TTC549 (cell line): Measurements from ENCODE around the gene PLA2R1.
"Not testable (repeated sequence)": the region's sequence is repeated elsewhere in the genome, so short reads cannot be mapped to it uniquely, and the experiment has no call there.

Experiments used
- FAIRE-seq: peaks from 2 replicates; lab custom pipeline; 2012; peaks lifted over from hg19 to GRCh38; lab: Jason Lieb, UNC

PLA2R1 gene

DNA sequence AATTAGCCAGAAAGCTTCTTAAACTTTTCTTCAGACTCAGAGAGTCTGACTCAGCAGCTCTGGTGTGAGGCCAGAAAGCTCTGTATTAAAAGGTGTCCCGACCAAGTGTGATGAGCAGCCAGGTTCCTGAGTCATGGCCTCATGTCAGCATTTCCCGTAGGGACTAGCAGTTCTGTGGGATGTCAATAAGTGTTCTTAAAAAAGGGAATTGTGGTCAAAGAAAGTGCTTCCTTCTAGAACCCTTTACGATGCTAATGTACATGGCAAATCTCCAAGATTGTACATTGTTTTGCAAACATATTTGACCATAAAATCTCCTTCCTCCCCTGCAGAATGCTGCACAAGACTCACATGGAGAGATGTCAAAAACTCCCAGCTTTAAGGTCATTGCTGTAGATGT is 80.1 kb downstream of the PLA2R1 start:
- no peak for FAIRE-seq

- no peak for FAIRE-seq
Measured at GRCh38 chr2:159976527-159977160, 85.8 kb downstream of the PLA2R1 start.

DNA sequence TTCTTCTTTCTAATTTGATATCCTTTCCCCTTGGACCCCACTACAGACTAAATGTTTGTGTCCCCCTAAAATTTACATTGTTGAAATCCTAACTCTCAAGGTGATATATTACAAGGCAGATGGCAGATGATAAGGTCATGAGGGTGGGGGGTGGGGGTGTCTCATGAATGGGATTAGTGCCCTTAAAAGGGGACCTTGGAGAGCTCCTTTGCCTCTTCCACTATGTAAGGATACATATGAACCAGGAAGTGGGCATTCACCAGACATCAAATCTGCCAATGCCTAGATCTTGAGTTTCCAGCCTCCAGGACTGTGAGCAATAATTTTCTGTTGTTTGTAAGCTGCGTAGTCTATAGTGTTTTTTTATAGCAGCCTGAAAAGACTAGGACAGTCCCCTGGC is 89.1 kb downstream of the PLA2R1 start:
- FAIRE-seq = no peak

DNA sequence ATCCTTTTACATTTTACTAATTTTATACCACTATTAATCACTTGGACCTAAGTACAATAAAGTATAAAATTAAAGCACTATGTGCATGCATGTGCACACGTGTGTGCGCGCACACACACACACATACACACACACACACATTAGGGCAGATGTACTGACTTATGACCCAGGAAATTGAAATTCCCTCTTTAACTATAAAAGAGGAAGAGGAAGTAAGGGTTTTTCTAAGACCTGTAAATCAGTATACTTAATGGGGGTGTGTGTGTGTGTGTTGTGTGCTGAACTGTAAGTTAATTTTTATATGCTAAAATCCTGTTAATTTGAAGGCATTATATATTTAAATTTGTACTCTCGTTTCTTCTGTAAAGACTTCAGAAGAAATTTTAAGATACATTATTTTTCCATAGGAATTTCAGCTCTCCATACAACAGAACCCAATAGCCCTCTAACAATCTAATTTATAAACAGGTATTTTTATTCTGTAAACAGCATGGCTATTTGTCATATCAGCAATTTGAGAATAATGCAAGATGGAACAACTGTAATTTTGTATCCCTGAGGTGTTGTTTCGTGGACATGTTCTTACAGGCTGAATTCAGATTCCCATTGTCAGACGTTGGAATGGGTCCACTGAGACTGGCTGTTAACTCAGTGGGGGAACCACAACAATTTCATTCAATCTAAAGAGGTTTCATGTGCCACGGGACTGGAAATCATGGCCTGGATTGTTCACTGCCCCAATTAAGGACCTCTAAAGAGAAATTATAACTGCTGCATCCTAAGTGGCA is 90.9 kb downstream of the PLA2R1 start:
- no peak for FAIRE-seq

DNA sequence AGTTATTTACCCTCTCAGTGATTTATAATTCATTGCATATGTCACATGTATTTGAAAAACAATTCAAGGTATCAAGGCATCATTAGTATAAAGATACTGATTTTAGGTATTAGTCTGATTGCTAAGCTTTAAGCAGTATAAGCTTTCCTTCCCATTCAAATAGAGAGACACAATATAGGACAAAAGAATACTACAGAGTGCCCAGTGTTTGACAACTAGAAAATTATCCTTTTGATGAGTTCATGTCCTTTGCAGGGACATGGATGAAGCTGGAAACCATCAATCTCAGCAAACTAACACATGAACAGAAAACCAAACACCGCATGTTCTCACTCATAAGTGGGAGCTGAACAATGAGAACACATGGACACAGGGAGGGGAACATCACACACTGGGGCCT is 91.9 kb downstream of the PLA2R1 start:
- FAIRE-seq = not testable (repeated sequence)

DNA sequence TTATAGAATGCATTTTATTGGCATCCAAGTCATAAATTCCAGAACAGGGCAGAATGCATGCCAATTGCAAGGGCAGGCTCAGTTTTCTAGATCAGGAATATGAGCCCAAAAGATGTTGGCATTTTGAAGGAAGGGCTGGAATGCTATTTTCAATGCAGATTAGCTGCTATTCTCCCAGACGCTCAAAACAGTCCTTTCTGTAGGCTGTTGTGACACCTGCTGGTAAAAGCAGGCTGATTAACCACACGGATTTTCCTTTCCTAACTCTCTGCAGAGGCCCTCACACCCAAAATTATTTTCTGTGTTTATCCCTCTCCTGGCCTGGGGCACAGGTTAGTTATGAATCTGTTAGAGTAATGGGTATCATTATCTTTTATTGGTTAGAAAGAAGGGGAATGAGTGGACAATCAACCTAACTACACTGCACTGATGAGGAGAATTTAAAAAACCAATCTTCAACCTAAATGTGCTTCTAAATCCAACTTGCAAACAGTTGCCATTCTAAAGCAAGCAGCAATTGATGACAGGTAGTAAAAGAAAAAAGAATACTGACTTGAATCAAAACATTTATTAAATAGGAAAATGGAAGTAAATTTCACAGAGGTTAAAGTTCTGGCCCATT is 94.0 kb downstream of the PLA2R1 start:
- FAIRE-seq = no peak

DNA sequence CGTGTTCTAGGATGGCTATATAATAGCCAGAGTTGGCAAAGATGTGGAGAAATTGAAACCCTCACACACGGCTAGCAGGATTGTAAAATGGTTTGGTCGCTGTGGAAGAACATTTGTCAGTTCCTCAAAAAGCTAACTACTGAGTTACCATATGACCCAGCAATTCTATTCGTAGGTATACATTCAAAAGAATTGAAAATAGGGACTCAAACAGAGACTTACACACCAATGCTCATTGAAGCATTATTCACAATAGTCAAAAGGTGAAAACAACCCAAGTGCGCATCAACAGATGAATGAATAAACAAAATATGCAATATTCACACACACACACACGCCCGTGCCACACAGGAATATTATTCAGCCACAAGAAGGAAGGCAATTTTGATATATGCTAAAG is 98.7 kb downstream of the PLA2R1 start:
- no peak for FAIRE-seq

DNA sequence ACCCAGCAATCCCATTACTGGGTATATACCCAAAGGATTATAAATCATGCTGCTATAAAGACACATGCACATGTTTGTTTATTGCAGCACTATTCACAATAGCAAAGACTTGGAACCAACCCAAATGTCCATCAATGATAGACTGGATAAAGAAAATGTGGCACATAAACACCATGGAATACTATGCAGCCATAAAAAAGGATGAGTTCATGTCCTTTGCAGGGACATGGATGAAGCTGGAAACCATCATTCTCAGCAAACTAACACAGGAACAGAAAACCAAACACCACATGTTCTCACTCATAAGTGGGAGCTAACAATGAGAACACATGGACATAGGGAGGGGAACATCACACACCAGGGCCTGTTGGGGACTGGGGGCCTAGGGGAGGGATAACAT is 99.9 kb downstream of the PLA2R1 start:
- FAIRE-seq = not testable (repeated sequence)

- no peak for FAIRE-seq
Measured at GRCh38 chr2:159961451-159961850, 101.0 kb downstream of the PLA2R1 start.

GRCh38 chr2:159961037-159961436 is 101.4 kb downstream of the PLA2R1 start:
- no peak for FAIRE-seq

GRCh38 chr2:159960414-159960813 is 102.0 kb downstream of the PLA2R1 start:
- no peak for FAIRE-seq

DNA sequence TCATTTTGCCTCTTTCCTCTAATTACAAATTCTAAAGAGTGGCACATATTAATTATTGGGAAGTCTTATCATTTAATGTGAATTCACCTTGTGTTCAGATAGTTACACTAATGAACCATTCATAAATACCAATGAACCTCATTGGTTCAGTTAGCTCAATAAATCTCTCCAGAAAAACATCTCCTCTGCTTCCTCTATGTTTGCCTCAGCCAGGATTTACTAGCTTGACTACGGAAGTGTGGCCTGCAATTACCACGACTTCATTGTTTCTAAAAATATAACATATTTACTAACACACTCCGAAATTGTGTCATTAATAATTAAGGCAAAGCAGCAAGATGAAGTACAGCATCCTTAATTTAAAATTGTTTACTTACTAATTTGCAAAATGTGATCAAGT is 103.3 kb downstream of the PLA2R1 start:
- FAIRE-seq = no peak

GRCh38 chr2:159953136-159953823 is 109.1 kb downstream of the PLA2R1 start:
- no peak for FAIRE-seq

- no peak for FAIRE-seq
Measured at GRCh38 chr2:159946326-159946999, 116.0 kb downstream of the PLA2R1 start.

- no peak for FAIRE-seq
Measured at GRCh38 chr2:159944874-159945273, 117.5 kb downstream of the PLA2R1 start.

- no peak for FAIRE-seq
Measured at GRCh38 chr2:159942146-159942545, 120.3 kb downstream of the PLA2R1 start.

GRCh38 chr2:159941729-159942128 is 120.7 kb downstream of the PLA2R1 start:
- FAIRE-seq = no peak

DNA sequence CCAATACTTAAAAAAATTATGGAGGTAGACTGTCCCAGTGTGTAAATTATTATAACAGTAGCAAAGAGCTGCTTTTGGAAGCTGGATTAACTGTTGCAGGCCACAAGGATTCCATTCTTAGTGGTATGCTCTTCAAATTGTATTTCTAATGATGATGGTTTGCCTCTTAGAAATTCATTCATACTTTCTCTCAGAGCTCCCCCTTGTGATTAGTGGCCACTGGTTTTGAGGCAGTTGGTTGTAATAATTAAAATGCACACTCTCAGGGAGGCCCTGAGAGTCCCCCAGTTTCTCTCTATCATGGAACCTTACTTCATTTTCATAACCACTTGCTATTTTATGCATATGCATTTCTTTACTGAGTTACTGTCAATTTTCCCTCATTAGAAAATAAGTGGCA is 122.5 kb downstream of the PLA2R1 start:
- no peak for FAIRE-seq

DNA sequence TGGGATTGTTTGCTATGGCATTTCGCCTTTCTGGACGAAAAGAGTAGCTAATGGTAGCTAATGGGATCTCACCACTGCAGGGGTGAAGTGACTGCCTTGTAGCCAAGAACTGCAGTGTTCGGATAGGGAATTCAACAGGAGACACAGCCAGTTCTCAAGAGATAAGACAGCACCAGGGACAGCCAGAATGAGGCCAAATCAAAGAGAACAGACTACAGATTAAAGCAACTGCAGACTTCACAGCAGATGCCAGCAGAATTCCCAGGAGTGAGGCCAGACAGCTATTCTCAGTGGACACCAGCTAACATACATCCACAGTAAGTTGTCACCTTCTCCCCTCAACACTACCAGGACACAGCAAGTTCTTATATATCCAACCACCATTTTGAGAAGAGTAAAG is 124.0 kb downstream of the PLA2R1 start:
- FAIRE-seq = no peak

DNA sequence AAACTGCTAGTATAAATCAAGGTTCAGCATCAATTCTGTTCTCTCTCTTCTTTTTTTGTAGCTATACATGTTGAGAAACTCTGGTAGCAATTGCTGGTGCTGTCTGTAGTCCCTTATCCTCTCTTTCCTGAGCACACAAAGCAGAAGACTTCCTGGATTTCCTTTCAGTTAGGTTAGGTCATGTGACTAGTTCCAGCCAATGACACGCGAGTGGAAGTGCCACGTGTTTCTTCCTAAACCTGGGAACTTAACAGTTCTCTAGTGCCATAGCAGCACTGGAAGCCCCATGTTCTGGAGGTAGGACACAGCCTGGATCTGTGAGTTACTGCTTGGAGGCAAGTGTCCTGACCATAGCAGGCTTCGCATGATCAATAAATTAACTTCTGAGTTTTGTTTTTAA is 125.9 kb downstream of the PLA2R1 start:
- FAIRE-seq = no peak

- FAIRE-seq = no peak
Measured at GRCh38 chr2:159933727-159934049, 128.7 kb downstream of the PLA2R1 start.

DNA sequence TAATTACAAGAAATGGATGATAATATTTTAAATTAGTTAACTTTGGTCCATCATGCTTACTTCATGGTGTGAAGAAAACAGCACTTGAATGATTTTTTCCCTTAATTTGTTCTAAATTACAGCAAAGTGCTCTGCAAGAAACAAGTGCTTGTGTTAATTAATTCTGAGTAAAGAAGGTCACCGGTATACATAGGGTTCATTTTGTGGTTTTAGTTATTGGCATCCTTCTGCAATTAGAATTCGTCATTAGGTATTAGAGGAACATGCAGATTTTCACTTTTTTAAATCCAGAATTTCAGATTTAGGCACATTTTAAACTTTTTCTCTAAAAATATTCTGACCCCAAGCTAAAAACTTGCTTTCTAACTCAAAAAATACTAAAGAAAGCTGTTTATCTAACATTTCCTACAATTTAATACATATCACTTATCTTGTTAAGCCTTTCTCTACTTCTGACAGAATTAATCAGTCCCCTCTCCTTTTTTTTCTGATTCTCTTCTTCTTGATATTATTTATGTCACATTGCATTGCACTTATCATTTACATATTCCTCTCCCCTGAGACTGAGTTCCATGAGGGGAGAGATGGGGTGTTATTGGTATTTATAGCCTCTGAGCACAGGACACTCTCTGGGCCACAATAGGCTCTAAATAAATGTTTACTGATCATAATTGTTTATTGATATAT is 129.2 kb downstream of the PLA2R1 start:
- no peak for FAIRE-seq
